ENCODE results near the gene PRSS1. TPM values are rescaled to one million over a fixed set of nuclear protein-coding genes. Genes with fewer than 3 reads are reported as not detected.

Gene PRSS1
- total RNA-seq, 1 donor from 2014 or later = not detected

DNA sequence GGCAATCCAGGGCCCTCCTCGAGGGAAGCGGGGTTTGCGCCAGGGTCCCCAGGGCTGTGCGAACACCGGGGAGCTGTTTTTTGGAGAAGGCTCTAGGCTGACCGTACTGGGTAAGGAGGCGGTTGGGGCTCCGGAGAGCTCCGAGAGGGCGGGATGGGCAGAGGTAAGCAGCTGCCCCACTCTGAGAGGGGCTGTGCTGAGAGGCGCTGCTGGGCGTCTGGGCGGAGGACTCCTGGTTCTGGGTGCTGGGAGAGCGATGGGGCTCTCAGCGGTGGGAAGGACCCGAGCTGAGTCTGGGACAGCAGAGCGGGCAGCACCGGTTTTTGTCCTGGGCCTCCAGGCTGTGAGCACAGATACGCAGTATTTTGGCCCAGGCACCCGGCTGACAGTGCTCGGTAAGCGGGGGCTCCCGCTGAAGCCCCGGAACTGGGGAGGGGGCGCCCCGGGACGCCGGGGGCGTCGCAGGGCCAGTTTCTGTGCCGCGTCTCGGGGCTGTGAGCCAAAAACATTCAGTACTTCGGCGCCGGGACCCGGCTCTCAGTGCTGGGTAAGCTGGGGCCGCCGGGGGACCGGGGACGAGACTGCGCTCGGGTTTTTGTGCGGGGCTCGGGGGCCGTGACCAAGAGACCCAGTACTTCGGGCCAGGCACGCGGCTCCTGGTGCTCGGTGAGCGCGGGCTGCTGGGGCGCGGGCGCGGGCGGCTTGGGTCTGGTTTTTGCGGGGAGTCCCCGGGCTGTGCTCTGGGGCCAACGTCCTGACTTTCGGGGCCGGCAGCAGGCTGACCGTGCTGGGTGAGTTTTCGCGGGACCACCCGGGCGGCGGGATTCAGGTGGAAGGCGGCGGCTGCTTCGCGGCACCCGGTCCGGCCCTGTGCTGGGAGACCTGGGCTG, 47.5 kb downstream of the PRSS1 start:
- Histone ChIP-seq H3K27me3 (peaks cover 52% of the 10 kb centered on the region), H3K4me3 (peak overlapping the region; percentile 47), H3K27ac (peak overlapping the region; percentile 77), H3K4me1 (peaks cover 15% of the 10 kb centered on the region), H3K9me3 (no peaks in the 10 kb centered on the region), H3K36me3 (no peaks in the 10 kb centered on the region)
- peak; percentile 25 for ATAC-seq
- intact Hi-C loops (cut with DNase I) = no loop called here
- TF ChIP-seq, protein P1, sequence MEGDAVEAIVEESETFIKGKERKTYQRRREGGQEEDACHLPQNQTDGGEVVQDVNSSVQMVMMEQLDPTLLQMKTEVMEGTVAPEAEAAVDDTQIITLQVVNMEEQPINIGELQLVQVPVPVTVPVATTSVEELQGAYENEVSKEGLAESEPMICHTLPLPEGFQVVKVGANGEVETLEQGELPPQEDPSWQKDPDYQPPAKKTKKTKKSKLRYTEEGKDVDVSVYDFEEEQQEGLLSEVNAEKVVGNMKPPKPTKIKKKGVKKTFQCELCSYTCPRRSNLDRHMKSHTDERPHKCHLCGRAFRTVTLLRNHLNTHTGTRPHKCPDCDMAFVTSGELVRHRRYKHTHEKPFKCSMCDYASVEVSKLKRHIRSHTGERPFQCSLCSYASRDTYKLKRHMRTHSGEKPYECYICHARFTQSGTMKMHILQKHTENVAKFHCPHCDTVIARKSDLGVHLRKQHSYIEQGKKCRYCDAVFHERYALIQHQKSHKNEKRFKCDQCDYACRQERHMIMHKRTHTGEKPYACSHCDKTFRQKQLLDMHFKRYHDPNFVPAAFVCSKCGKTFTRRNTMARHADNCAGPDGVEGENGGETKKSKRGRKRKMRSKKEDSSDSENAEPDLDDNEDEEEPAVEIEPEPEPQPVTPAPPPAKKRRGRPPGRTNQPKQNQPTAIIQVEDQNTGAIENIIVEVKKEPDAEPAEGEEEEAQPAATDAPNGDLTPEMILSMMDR (IDR thresholded peaks at IDR 0.05) = no peak
- DNase-seq = no peak

DNA sequence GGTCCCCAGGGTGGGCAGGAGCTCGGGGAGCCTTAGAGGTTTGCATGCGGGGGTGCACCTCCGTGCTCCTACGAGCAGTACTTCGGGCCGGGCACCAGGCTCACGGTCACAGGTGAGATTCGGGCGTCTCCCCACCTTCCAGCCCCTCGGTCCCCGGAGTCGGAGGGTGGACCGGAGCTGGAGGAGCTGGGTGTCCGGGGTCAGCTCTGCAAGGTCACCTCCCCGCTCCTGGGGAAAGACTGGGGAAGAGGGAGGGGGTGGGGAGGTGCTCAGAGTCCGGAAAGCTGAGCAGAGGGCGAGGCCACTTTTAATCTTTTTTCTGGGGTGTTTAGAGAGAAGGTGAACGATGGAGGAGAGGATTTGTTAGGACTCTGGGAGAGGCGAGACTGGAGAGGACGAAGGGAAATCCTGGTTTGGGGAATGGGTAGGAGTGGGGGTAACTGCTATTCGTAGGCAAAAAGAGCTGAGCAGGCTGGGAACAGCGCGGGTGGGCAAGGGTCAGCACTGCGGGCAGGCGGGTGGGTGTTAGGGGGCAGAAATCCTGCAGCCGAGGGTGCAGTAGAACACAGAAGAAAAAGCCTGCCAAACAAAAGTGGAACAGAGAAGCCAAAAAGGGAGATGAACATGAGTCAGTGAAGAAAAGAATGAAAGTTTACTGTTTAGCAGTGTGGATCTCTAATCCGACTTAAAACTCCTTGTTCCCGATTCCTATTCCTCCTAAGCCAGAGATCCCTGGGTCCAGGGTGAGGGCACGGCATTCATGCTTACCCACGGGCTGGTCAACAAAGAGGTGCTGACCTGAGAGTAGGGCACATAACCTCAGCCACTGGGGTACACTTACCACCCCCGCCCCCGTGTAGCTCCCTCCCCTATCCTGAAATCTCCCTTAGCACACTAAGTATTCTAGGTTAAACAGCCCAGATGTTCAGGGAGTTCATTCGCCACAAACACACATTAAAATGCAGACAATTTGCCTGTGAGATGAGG, 48.4 kb downstream of the PRSS1 start:
- Histone ChIP-seq H3K4me3 (peak overlapping the region; percentile 47), H3K27me3 (peaks cover 52% of the 10 kb centered on the region), H3K9me3 (no peaks in the 10 kb centered on the region), H3K4me1 (peaks cover 15% of the 10 kb centered on the region), H3K36me3 (no peaks in the 10 kb centered on the region), H3K27ac (peak overlapping the region; percentile 77)
- DNase-seq = no peak
- ATAC-seq = peak; percentile 2
- intact Hi-C loops (cut with DNase I) = no loop called here
- TF ChIP-seq, protein P1 (IDR thresholded peaks at IDR 0.05) = no peak

DNA sequence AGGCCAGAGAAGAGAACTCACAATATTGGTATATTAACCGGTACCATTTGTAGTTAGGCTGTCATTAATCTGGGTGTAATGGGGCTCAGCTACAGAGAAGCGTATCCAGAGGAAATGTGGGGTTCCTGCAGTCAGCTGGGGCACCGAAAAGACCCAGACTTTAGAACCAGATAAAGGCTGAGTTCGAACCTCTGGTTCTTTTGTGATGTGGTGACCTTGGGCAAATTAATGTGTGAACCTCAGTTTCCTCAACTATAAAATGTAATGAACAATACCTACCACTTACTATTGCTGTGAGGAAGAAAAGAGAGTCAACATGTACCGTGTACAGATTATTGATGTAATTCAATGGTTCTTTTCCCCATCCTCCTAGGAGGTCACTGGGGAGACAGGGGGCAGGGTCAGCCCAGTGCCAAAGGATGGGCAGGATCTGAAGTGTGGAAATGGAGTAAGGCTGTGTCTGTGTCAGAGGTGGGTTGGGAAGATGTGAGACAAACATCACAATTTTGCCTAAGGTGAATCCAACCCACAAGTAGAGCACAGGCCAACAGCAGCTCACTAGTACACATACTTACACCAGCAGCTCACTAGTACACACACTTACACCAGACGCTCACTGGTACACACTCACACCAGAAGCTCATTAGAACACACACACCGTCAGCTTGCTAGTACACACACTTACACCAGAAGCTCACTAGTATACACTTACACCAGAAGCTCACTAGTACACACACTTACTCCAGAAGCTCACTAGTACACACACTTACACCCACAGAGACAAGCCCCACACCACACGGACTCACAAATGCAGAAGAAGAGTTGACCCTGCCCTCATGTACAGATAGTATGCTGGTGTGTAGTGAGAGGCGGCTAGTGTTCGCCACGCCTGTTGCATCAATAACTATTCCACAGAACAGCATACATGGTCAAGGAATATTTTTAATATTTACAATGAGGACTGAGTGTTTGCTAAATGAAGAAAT, 49.5 kb downstream of the PRSS1 start:
- DNase-seq (no peak), ATAC-seq (no peak)
- Histone ChIP-seq H3K4me1 (peaks cover 15% of the 10 kb centered on the region), H3K27me3 (peaks cover 52% of the 10 kb centered on the region), H3K4me3 (peak overlapping the region; percentile 47), H3K27ac (peak overlapping the region; percentile 77), H3K36me3 (no peaks in the 10 kb centered on the region), H3K9me3 (no peaks in the 10 kb centered on the region)
- TF ChIP-seq, protein P1 (IDR thresholded peaks at IDR 0.05) = no peak
- intact Hi-C loops (cut with DNase I) = no loop called here

DNA sequence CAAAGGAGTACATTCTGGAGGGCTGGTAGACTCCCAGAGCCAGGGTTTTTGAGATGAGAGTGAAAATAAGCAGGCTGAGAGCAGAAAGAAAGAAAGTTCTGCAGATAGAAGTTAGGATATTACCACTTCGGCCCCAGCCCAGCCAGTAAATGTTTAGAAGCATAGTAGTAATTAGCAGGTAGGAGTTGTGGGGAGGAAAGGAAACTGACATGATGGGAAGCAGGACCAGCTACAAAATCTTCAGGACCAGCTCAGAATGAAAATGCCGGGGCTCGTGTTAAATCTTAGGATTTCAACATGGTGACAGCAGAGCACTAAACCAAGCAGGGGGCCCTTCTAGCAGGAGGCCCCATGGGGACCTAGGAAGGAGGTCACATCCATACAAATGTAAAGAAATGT, 50.2 kb downstream of the PRSS1 start:
- intact Hi-C loops (cut with DNase I) = no loop called here
- TF ChIP-seq, protein P1 (IDR thresholded peaks at IDR 0.05) = no peak
- Histone ChIP-seq H3K9me3 (no peaks in the 10 kb centered on the region), H3K4me1 (peaks cover 15% of the 10 kb centered on the region), H3K27ac (peak overlapping the region; percentile 77), H3K4me3 (peak overlapping the region; percentile 47), H3K27me3 (peaks cover 50% of the 10 kb centered on the region), H3K36me3 (no peaks in the 10 kb centered on the region)
- ATAC-seq (no peak), DNase-seq (no peak)

DNA sequence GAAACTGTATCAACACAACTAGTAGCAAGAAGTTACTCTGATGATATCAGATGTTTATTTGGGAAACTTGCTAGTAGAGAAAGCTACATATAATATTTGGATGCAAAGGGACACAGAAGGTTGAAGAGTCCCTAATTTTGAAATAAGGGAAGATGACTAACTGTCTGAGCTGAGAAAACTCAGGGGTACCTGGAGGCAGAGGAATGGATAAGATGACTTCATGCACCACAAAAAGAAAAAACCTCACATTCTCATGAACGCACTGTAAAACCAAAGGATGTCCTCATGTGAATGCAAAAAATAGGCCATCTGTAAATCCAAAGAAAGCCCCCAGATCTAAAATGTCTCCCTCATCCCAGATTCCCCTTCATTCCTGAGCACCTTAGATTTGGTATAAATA, 50.8 kb downstream of the PRSS1 start:
- DNase-seq = no peak
- TF ChIP-seq, protein P1 (IDR thresholded peaks at IDR 0.05) = no peak
- peaks cover 43% of the 10 kb centered on the region for H3K27me3 ChIP-seq
- H3K27ac ChIP-seq = no peak overlapping the region
- no peaks in the 10 kb centered on the region for H3K36me3 ChIP-seq
- intact Hi-C loops (cut with DNase I) = no loop called here
- ATAC-seq = no peak
- peaks cover 15% of the 10 kb centered on the region for H3K4me1 ChIP-seq
- no peak overlapping the region for H3K4me3 ChIP-seq
- no peaks in the 10 kb centered on the region for H3K9me3 ChIP-seq
